IPS-18a (cell line): ENCODE data around the gene MIEF2.
A peak's percentile ranks its signal among the peaks of the same experiment; 100 is the strongest.

Experiments
- H3K27ac ChIP-seq: one replicate; pipeline ENCODE4 v1.5.1; 2013; ENCODE audit warnings: low read length
- H3K27me3 ChIP-seq: one replicate; pipeline ENCODE4 v1.6.1; 2013; ENCODE audit warnings: mild to moderate bottlenecking, low read length; ENCODE audit not compliant: control insufficient read depth, insufficient read depth
- H3K36me3 ChIP-seq: one replicate; pipeline ENCODE4 v1.6.1; 2013; ENCODE audit warnings: low read depth, low read length; ENCODE audit not compliant: control insufficient read depth
- H3K4me1 ChIP-seq: one replicate; pipeline ENCODE4 v1.6.1; 2013; ENCODE audit warnings: low read depth, low read length; ENCODE audit not compliant: control insufficient read depth
- H3K4me3 ChIP-seq: one replicate; pipeline ENCODE4 v1.5.1; 2013; ENCODE audit warnings: low read length
- H3K9ac ChIP-seq: one replicate; pipeline ENCODE4 v1.6.1; 2013; ENCODE audit warnings: mild to moderate bottlenecking, low read length, moderate library complexity
- H3K9me3 ChIP-seq: one replicate; pipeline ENCODE4 v1.6.1; 2013; ENCODE audit warnings: low read depth, low read length; ENCODE audit not compliant: control insufficient read depth

Gene MIEF2

GRCh38 chr17:18314731-18315561 is 54.5 kb downstream of the MIEF2 start, which contains the start of the genes SMCR8 and TOP3A:
TSS of gene SMCR8 (plus strand) at chr17:18315293. CDS start at chr17:18315790, 497 bp downstream.
TSS of gene TOP3A (minus strand) at chr17:18314994. CDS start at chr17:18314778, 216 bp downstream.
- Histone ChIP-seq H3K36me3 (peaks cover 17% of the 10 kb centered on the region), H3K4me1 (peaks cover 6% of the 10 kb centered on the region), H3K4me3 (peak within 1 kb of the TSS; percentile 93), H3K27me3 (no peaks in the 10 kb centered on the region), H3K27ac (peak within 1 kb of the TSS; percentile 43), H3K9me3 (no peaks in the 10 kb centered on the region), H3K9ac (peak within 1 kb of the TSS; percentile 86)

GRCh38 chr17:18315562-18315922 is 55.1 kb downstream of the MIEF2 start:
- H3K36me3 ChIP-seq = peaks cover 13% of the 10 kb centered on the region
- peak overlapping the region; percentile 43 for H3K27ac ChIP-seq
- H3K9me3 ChIP-seq = no peaks in the 10 kb centered on the region
- peak overlapping the region; percentile 93 for H3K4me3 ChIP-seq
- H3K4me1 ChIP-seq = peaks cover 6% of the 10 kb centered on the region
- H3K9ac ChIP-seq = peak overlapping the region; percentile 86
- no peaks in the 10 kb centered on the region for H3K27me3 ChIP-seq

- no peak overlapping the region for H3K27ac ChIP-seq
- peak overlapping the region; percentile 86 for H3K9ac ChIP-seq
- H3K4me1 ChIP-seq = peaks cover 6% of the 10 kb centered on the region
These were observed 55.5 kb downstream of the MIEF2 start for GRCh38 chr17:18315961-18316360.

More at GRCh38 chr17:18315961-18316360, 55.5 kb downstream of the MIEF2 start:
- Histone ChIP-seq H3K36me3 (peaks cover 13% of the 10 kb centered on the region), H3K27me3 (no peaks in the 10 kb centered on the region), H3K9me3 (no peaks in the 10 kb centered on the region), H3K4me3 (peak overlapping the region; percentile 93)
